Eye (tissue), 1 donor: ENCODE data around the gene WDR62.

Source experiments
- DNase-seq: peaks from one replicate; pipeline ENCODE4 v3.0.0-alpha.2; 2015

WDR62 gene

GRCh38 chr19:36054733-36055686 is at the start of gene WDR62:
TSS of gene WDR62 (plus strand) at chr19:36054897. CDS start at chr19:36054972, 75 bp downstream.
- DNase-seq, result peak; percentile 70

GRCh38 chr19:36006955-36007354 is 47.7 kb upstream of the WDR62 start:
- DNase-seq, result no peak

- peak; percentile 13 for DNase-seq
Observed at GRCh38 chr19:36008336-36008978, 46.2 kb upstream of the WDR62 start, which contains the start of gene SYNE4. TSS of gene SYNE4 (minus strand) at chr19:36008813. CDS start at chr19:36008681, 132 bp downstream.

GRCh38 chr19:36009220-36009619 is 45.5 kb upstream of the WDR62 start:
- DNase-seq, result peak; percentile 76

GRCh38 chr19:36009633-36010379 is 44.9 kb upstream of the WDR62 start:
- no peak for DNase-seq

GRCh38 chr19:36010402-36010801 is 44.3 kb upstream of the WDR62 start:
- no peak for DNase-seq

- no peak for DNase-seq
Observed at GRCh38 chr19:36013280-36014011, 41.3 kb upstream of the WDR62 start.

GRCh38 chr19:36014012-36014924 is 40.4 kb upstream of the WDR62 start, which contains the start of gene ALKBH6:
TSS of gene ALKBH6 (minus strand) at chr19:36014213. CDS start at chr19:36013397, 816 bp downstream.
- DNase-seq, result peak; percentile 99

GRCh38 chr19:36019061-36019670 is 35.5 kb upstream of the WDR62 start:
- no peak for DNase-seq

- no peak for DNase-seq
Observed at GRCh38 chr19:36023432-36023831, 31.3 kb upstream of the WDR62 start.

- no peak for DNase-seq
Observed at GRCh38 chr19:36025541-36025940, 29.2 kb upstream of the WDR62 start.

GRCh38 chr19:36026091-36026876 is 28.4 kb upstream of the WDR62 start:
- DNase-seq, result no peak

GRCh38 chr19:36027696-36028095 is 27.0 kb upstream of the WDR62 start:
- DNase-seq, result no peak

- no peak for DNase-seq
Observed at GRCh38 chr19:36028313-36029041, 26.2 kb upstream of the WDR62 start.

GRCh38 chr19:36030264-36031148 is 24.2 kb upstream of the WDR62 start:
- DNase-seq, result no peak

- DNase-seq, result no peak
Observed at GRCh38 chr19:36031308-36031707, 23.4 kb upstream of the WDR62 start.

GRCh38 chr19:36032251-36033104 is 22.2 kb upstream of the WDR62 start, which contains the start of gene CLIP3:
TSS of gene CLIP3 (minus strand) at chr19:36032873. CDS start at chr19:36032357, 516 bp downstream.
- DNase-seq, result peak; percentile 90
